ENCODE measurements around the gene ARHGAP44. TPM values are rescaled to one million over a fixed set of nuclear protein-coding genes. Genes with fewer than 3 reads are reported as not detected.

The ARHGAP44 gene
- total and polyA plus RNA-seq, 2 of the 8 experiments (the other 6 are each of a cell fraction or from before 2014, with no cell fraction given) = 6.2 to 22.2 TPM

- no peaks in the 10 kb centered on the region for H3K4me1 ChIP-seq (replicated peaks in 1 of 4; ENCODE audit: control insufficient read depth in 3 of 4, insufficient read depth in 4 of 4, low read length in 3 of 4)
- no peak overlapping the region for H3K9ac ChIP-seq (replicated peaks in 1 of 4; ENCODE audit: extremely low read depth in 1 of 4, low read depth in 3 of 4, low read length in 3 of 4)
- no peaks in the 10 kb centered on the region for H3K27me3 ChIP-seq (replicated peaks in 1 of 4; ENCODE audit: control insufficient read depth in 3 of 4, extremely low read depth in 1 of 4, insufficient read depth in 3 of 4, low read length in 3 of 4)
- no peak for DNase-seq (ENCODE audit: low read depth in 1 of 2, low spot score in 2 of 2)
- H3K4me2 ChIP-seq (ENCODE audit: insufficient read depth in 1 of 2, low read depth in 2 of 2, low read length in 2 of 2) = no peak overlapping the region
- no peak overlapping the region for H2BK15ac ChIP-seq (ENCODE audit: low read length)
- peaks cover 6 to 7% of the 10 kb centered on the region in 2 experiments for H4K20me1 ChIP-seq (replicated peaks in 1 of 2; ENCODE audit: control insufficient read depth in 1 of 2, insufficient read depth in 2 of 2, low read length in 2 of 2)
- H2BK12ac ChIP-seq (ENCODE audit: low read depth, low read length) = no peak overlapping the region
- no peak overlapping the region for H2BK5ac ChIP-seq (ENCODE audit: low read depth, low read length)
- no peak overlapping the region for H2BK20ac ChIP-seq (ENCODE audit: low read length)
- H3K36me3 ChIP-seq (ENCODE audit: control insufficient read depth in 2 of 4, insufficient read depth in 4 of 4, low read length in 3 of 4) = peaks cover 67 to 93% (median 88%) of the 10 kb centered on the region in 4 experiments
- WGBS, 2 experiments (ENCODE audit: extremely low coverage in 1 of 2, insufficient coverage in 1 of 2, insufficient read length in 1 of 2, insufficient replicate concordance in 2 of 2, low coverage in 1 of 2, low lambda C conversion rate in 2 of 2, missing lambda C conversion rate in 1 of 2) = 84% methylated on average over 5 of the region's 5 CpGs; no CpG with 5 or more reads in 1 of the 2 experiments
- H3K56ac ChIP-seq (replicated peaks; ENCODE audit: insufficient read length, low read depth, low read length) = no peak overlapping the region
- H3K23me2 ChIP-seq (ENCODE audit: low read depth, low read length) = no peaks in the 10 kb centered on the region
- no peak overlapping the region for H2AK5ac ChIP-seq (ENCODE audit: low read depth, low read length)
- no peak for FAIRE-seq
- H3K9me3 ChIP-seq (ENCODE audit: insufficient read depth in 2 of 2, low read depth in 1 of 2, low read length in 1 of 2) = no peaks in the 10 kb centered on the region
- no peak overlapping the region for H3K4me3 ChIP-seq (ENCODE audit: extremely low read depth in 1 of 4, insufficient read depth in 2 of 4, low read depth in 3 of 4, low read length in 4 of 4)
- H3K79me2 ChIP-seq (ENCODE audit: control insufficient read depth in 1 of 2, insufficient read depth in 2 of 2, low read length in 2 of 2) = no peaks in the 10 kb centered on the region
- no peak overlapping the region for H3K23ac ChIP-seq (ENCODE audit: insufficient read length)
- H4K91ac ChIP-seq (replicated peaks; ENCODE audit: insufficient read length, low read length) = no peak overlapping the region
- H3K27ac ChIP-seq (ENCODE audit: low read depth, low read length) = no peak overlapping the region
- POLR2A ChIA-PET (ENCODE audit: partially characterized antibody) = interaction anchor here (0.8 to 2.4 kb wide), 6 partner anchors 8 to 260 kb away, joined by 3 to 8 read pairs (median 3); no protein-coding TSS in a partner anchor
- H2AFZ ChIP-seq (ENCODE audit: low read length) = no peak overlapping the region
- CTCF ChIA-PET (ENCODE audit: partially characterized antibody) = interaction anchor here (0.6 to 0.9 kb wide), 3 partner anchors 15 to 93 kb away, joined by 3 read pairs; no protein-coding TSS in a partner anchor
- H3K18ac ChIP-seq (ENCODE audit: extremely low read depth, low read length) = no peak overlapping the region
- H3K4ac ChIP-seq (replicated peaks; ENCODE audit: insufficient read length, low read depth, low read length) = no peak overlapping the region
- no peaks in the 10 kb centered on the region; the same call in none of the 2 replicates for H3K79me1 ChIP-seq (ENCODE audit: low read depth, low read length)
- no peak overlapping the region for H4K8ac ChIP-seq (ENCODE audit: extremely low read depth, insufficient read depth, low read length)
- H4K5ac ChIP-seq (ENCODE audit: insufficient read length, low read depth, low read length) = no peak overlapping the region
- H3K14ac ChIP-seq (ENCODE audit: insufficient read length) = no peak overlapping the region
- no peak overlapping the region for H2BK120ac ChIP-seq (replicated peaks; ENCODE audit: low read depth, low read length)
- TF ChIP-seq TAF7 (optimal IDR thresholded peaks at IDR 0.05; ENCODE audit: borderline replicate concordance, low read depth, low read length) = no peak
- no peak for TF ChIP-seq TCF12 (IDR thresholded peaks at IDR 0.05; ENCODE audit: low read depth, low read length)
- no peak for TF ChIP-seq NANOG (IDR thresholded peaks at IDR 0.05; ENCODE audit: insufficient read depth, low read depth, low read length, poor library complexity, severe bottlenecking)
These were observed 207.6 kb downstream of the ARHGAP44 start for GRCh38 chr17:12996941-12997340.

Data from H1 (cell line).